ENCODE measurements around the gene LZTS3. TPM values are rescaled to one million over a fixed set of nuclear protein-coding genes. Genes with fewer than 3 reads are reported as not detected.

LZTS3 gene
- total RNA-seq, 5 donors from 2014 or later (not counting 1 experiment from before 2014, with no cell fraction given), result 14.4 to 19.6 (median 15.3) TPM

DNA sequence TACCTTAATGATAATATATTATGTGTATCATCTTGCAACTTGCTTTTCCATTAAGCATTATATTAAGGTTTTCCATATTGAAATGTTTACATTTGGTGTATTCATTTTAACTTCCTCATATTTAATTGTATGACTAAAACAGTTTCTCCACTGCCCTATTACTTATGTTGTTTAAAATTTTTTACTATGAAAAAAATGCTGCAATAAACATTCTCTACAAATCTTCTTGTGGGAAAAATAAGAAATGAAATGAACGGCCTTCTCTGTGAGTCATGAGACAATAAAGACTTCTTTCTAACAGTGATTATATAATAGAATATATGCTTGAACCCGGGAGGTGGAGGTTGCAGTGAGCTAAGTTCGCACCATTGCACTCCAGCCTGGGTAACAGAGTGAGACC is 39.2 kb downstream of the LZTS3 start:
- ChIA-PET CTCF (no interaction called here), POLR2A (no interaction called here)
- H3K9me3 Mint-ChIP-seq, result no peaks in the 10 kb centered on the region
- no peak for ATAC-seq (replicated peaks in 1 of 4)
- Histone ChIP-seq H3K4me3 (ENCODE audit: control insufficient read depth in 1 of 2, extremely low read depth in 1 of 2, low read length in 1 of 2) (no peak overlapping the region), H3K36me3 (ENCODE audit: control insufficient read depth in 2 of 2, extremely low read depth in 1 of 2, insufficient read depth in 1 of 2, low read length in 1 of 2) (peaks cover 3 to 10% of the 10 kb centered on the region in 2 donors), H3K27ac (ENCODE audit: low read length) (no peak overlapping the region), H3K4me1 (ENCODE audit: control insufficient read depth in 1 of 2, extremely low read depth in 1 of 2, insufficient read depth in 2 of 2, low read length in 2 of 2) (no peaks in the 10 kb centered on the region), H3K9me3 (no peaks in the 10 kb centered on the region), H3K27me3 (replicated peaks in 1 of 2; ENCODE audit: control insufficient read depth in 2 of 2, extremely low read depth in 1 of 2, insufficient read depth in 2 of 2, low read length in 1 of 2) (no peaks in the 10 kb centered on the region)
- 100% methylated on average over 2 of the region's 3 CpGs for WGBS (ENCODE audit: insufficient coverage)
- no peak overlapping the region for H3K27ac Mint-ChIP-seq
- no peak overlapping the region for H3K4me3 Mint-ChIP-seq
- peaks cover 13% of the 10 kb centered on the region for H3K36me3 Mint-ChIP-seq
- H3K4me1 Mint-ChIP-seq, result peaks cover 11 to 18% (median 17%) of the 10 kb centered on the region in 3 donors
- no peak for DNase-seq
- no peaks in the 10 kb centered on the region for H3K27me3 Mint-ChIP-seq

DNA sequence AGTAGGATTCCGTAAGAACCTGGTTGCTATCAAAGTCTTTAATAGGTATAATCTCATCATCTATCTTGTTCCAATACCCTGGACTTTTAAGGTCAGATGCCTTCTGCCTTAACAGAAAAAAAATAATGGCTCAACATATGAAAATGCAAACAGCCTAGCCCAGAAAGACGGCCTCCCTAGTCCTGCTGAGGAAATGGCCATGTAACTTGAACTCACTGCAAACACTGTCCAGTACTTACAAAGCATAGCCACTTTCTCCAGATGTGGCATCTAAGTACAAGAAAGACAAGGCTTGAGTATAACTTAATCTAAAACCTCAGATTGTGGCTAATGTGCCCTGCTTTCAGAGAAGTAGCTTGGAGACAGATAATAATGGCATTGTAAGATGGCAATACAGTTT is 40.2 kb downstream of the LZTS3 start:
- ChIA-PET POLR2A (interaction anchor here in 1 of 2 donors (0.5 kb wide), 1 partner anchor 190 kb away, joined by 6 read pairs; no protein-coding TSS in a partner anchor), CTCF (interaction anchor here in 1 of 2 donors (0.5 to 0.6 kb wide), 2 partner anchors 264 to 825 kb away, joined by 3 to 4 read pairs; no protein-coding TSS in a partner anchor)
- 100% methylated on average over 1 of the region's 2 CpGs for WGBS (ENCODE audit: insufficient coverage)
- Histone ChIP-seq H3K9me3 (no peaks in the 10 kb centered on the region), H3K4me1 (ENCODE audit: control insufficient read depth in 1 of 2, extremely low read depth in 1 of 2, insufficient read depth in 2 of 2, low read length in 2 of 2) (no peaks in the 10 kb centered on the region), H3K27ac (ENCODE audit: low read length) (no peak overlapping the region), H3K4me3 (ENCODE audit: control insufficient read depth in 1 of 2, extremely low read depth in 1 of 2, low read length in 1 of 2) (no peak overlapping the region), H3K27me3 (replicated peaks in 1 of 2; ENCODE audit: control insufficient read depth in 2 of 2, extremely low read depth in 1 of 2, insufficient read depth in 2 of 2, low read length in 1 of 2) (no peaks in the 10 kb centered on the region), H3K36me3 (ENCODE audit: control insufficient read depth in 2 of 2, extremely low read depth in 1 of 2, insufficient read depth in 1 of 2, low read length in 1 of 2) (peaks cover 3 to 4% of the 10 kb centered on the region in 2 donors)
- no peak for ATAC-seq (replicated peaks in 1 of 4)
- Mint-ChIP-seq H3K4me1 (peaks cover 1 to 13% (median 11%) of the 10 kb centered on the region in 3 donors), H3K9me3 (no peaks in the 10 kb centered on the region), H3K27ac (no peak overlapping the region), H3K27me3 (no peaks in the 10 kb centered on the region), H3K36me3 (peaks cover 4% of the 10 kb centered on the region), H3K4me3 (no peak overlapping the region)
- DNase-seq, result no peak

DNA sequence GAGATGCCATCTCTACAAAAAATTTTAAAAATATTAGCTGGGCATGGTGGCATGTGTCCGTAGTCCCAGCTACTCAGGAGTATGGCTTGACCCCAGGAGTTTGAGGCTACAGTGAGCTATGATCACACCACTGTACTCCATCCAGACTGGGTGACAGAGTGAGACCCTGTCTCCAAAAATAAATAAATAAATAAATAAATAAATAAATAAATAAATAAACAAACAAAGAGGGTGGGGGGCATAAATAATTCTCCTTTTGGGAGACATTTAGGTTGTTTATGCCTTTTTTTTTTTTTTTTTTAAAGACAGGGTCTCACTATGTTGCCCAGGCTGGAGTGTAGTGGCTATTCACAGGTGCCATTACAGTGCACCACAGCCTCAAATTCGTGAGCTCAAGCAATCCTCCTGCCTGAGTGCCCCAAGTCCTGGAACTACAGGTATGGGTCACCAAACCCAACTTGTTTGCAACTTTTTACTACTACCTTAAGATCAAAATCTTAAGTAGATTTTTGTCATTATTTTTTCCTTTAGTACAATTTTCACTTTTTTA is 43.2 kb downstream of the LZTS3 start:
- Mint-ChIP-seq H3K4me1 (peaks cover 0 to 6% (median 6%) of the 10 kb centered on the region in 3 donors), H3K4me3 (no peak overlapping the region), H3K27me3 (no peaks in the 10 kb centered on the region), H3K36me3 (peaks cover 9% of the 10 kb centered on the region), H3K9me3 (no peaks in the 10 kb centered on the region), H3K27ac (no peak overlapping the region)
- WGBS (ENCODE audit: insufficient coverage), result no CpG with 5 or more reads among the region's 2 CpGs
- ChIA-PET CTCF (no interaction called here), POLR2A (no interaction called here)
- H3K36me3 ChIP-seq (ENCODE audit: control insufficient read depth in 2 of 2, extremely low read depth in 1 of 2, insufficient read depth in 1 of 2, low read length in 1 of 2), result no peaks in the 10 kb centered on the region
- H3K27me3 ChIP-seq (replicated peaks in 1 of 2; ENCODE audit: control insufficient read depth in 2 of 2, extremely low read depth in 1 of 2, insufficient read depth in 2 of 2, low read length in 1 of 2), result no peaks in the 10 kb centered on the region
- no peak overlapping the region for H3K4me3 ChIP-seq (ENCODE audit: control insufficient read depth in 1 of 2, extremely low read depth in 1 of 2, low read length in 1 of 2)
- H3K9me3 ChIP-seq, result no peaks in the 10 kb centered on the region
- ATAC-seq (replicated peaks in 1 of 4) (no peak), DNase-seq (no peak)
- H3K27ac ChIP-seq (ENCODE audit: low read length), result no peak overlapping the region
- H3K4me1 ChIP-seq (ENCODE audit: control insufficient read depth in 1 of 2, extremely low read depth in 1 of 2, insufficient read depth in 2 of 2, low read length in 2 of 2), result no peaks in the 10 kb centered on the region

DNA sequence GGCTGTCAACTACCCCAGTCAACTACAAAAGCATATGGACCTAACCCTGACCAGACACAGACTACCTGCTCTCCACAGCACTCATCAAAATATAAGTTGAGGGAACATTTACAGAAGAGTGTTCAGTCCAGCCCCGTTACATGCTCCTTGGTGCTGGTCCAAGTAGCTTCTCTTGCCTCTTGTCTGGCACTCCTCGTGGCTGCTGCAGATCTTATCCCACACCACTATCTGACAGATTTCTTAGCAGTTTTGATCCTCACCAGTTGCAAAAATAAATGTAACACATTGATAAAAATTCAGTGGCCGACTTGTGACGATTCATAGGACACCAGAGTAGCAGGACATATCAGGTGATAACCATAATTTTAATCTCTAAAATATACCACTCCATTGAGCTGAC is 44.3 kb downstream of the LZTS3 start:
- H3K9me3 Mint-ChIP-seq, result no peaks in the 10 kb centered on the region
- H3K4me1 Mint-ChIP-seq, result peaks cover 0 to 8% (median 5%) of the 10 kb centered on the region in 3 donors
- no peak overlapping the region for H3K4me3 Mint-ChIP-seq
- H3K4me3 ChIP-seq (ENCODE audit: control insufficient read depth in 1 of 2, extremely low read depth in 1 of 2, low read length in 1 of 2), result no peak overlapping the region
- peak overlapping the region in 1 of 2 donors; percentile 17 for H3K27ac Mint-ChIP-seq
- POLR2A ChIA-PET, result no interaction called here
- ATAC-seq (replicated peaks in 1 of 4), result no peak
- no peaks in the 10 kb centered on the region for H3K36me3 ChIP-seq (ENCODE audit: control insufficient read depth in 2 of 2, extremely low read depth in 1 of 2, insufficient read depth in 1 of 2, low read length in 1 of 2)
- no peaks in the 10 kb centered on the region for H3K9me3 ChIP-seq
- no peaks in the 10 kb centered on the region for H3K4me1 ChIP-seq (ENCODE audit: control insufficient read depth in 1 of 2, extremely low read depth in 1 of 2, insufficient read depth in 2 of 2, low read length in 2 of 2)
- no peaks in the 10 kb centered on the region for H3K27me3 ChIP-seq (replicated peaks in 1 of 2; ENCODE audit: control insufficient read depth in 2 of 2, extremely low read depth in 1 of 2, insufficient read depth in 2 of 2, low read length in 1 of 2)
- CTCF ChIA-PET, result no interaction called here
- WGBS (ENCODE audit: insufficient coverage), result 97% methylated on average over 3 of the region's 4 CpGs
- H3K36me3 Mint-ChIP-seq, result peaks cover 7% of the 10 kb centered on the region
- DNase-seq, result no peak
- no peak overlapping the region for H3K27ac ChIP-seq (ENCODE audit: low read length)
- H3K27me3 Mint-ChIP-seq, result no peaks in the 10 kb centered on the region

DNA sequence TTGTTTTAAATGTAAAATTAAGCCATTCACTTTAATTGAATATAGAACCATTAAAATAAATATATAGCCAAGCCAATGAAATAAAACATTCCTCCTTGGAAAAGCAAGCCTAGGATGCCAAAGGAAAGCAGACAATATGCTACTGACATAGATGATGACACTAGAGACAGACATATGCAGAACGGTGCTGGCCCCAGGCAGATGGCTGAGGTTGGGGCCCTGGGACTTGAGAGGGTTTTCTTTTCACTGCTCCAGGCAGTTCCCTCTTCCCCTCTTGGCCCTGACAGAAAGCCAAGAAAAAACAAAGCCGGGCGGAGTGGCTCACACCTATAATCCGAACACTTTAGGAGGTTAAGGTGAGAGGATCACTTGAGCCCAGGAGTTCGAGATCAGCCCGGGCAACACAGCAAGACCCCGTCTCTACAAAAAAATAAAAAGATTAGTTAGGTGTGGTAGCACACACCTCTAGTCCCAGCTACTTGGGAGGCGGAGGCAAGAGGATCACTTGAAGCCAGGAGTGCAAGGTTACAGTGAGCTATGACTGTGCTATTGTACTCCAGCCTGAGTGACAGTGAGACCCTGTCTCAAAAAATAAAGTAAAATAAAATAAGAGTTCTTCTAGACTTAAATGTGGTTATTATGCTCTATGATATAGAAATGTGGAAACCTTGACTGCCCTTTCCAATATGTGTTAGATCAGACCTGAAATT is 44.9 kb downstream of the LZTS3 start:
- H3K4me3 Mint-ChIP-seq, result no peak overlapping the region
- Histone ChIP-seq H3K27me3 (replicated peaks in 1 of 2; ENCODE audit: control insufficient read depth in 2 of 2, extremely low read depth in 1 of 2, insufficient read depth in 2 of 2, low read length in 1 of 2) (no peaks in the 10 kb centered on the region), H3K4me3 (ENCODE audit: control insufficient read depth in 1 of 2, extremely low read depth in 1 of 2, low read length in 1 of 2) (no peak overlapping the region), H3K27ac (ENCODE audit: low read length) (no peak overlapping the region), H3K36me3 (ENCODE audit: control insufficient read depth in 2 of 2, extremely low read depth in 1 of 2, insufficient read depth in 1 of 2, low read length in 1 of 2) (no peaks in the 10 kb centered on the region), H3K9me3 (no peaks in the 10 kb centered on the region), H3K4me1 (ENCODE audit: control insufficient read depth in 1 of 2, extremely low read depth in 1 of 2, insufficient read depth in 2 of 2, low read length in 2 of 2) (peaks cover 2 to 4% of the 10 kb centered on the region in 2 experiments)
- H3K27ac Mint-ChIP-seq, result no peak overlapping the region
- ChIA-PET POLR2A (no interaction called here), CTCF (no interaction called here)
- peaks cover 0 to 2% (median 0%) of the 10 kb centered on the region in 3 donors for H3K9me3 Mint-ChIP-seq
- H3K36me3 Mint-ChIP-seq, result peaks cover 9% of the 10 kb centered on the region
- H3K4me1 Mint-ChIP-seq, result peaks cover 4 to 13% (median 10%) of the 10 kb centered on the region in 3 donors
- no peaks in the 10 kb centered on the region for H3K27me3 Mint-ChIP-seq
- ATAC-seq (replicated peaks in 1 of 4) (no peak), DNase-seq (no peak)
- no CpG with 5 or more reads among the region's 8 CpGs for WGBS (ENCODE audit: insufficient coverage)

DNA sequence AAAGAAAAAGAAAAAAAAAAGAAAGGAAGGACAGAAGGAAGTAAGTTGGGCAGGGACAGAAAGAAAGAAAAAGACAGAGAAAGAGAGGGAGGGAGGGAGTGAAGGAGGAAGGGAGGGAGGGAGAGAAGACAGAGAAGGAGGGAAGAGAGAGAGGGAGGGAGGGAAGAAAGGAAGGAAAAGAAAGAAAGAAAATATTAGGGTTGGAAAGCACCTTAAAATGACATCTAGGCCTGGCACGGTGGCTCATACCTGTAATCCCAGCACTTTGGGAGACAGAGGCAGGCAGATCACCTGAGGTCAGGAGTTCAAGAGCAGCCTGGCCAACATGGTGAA is 46.9 kb downstream of the LZTS3 start:
- WGBS (ENCODE audit: insufficient coverage), result 100% methylated on average over 1 of the region's 1 CpG
- no peaks in the 10 kb centered on the region for H3K27me3 ChIP-seq (replicated peaks in 1 of 2; ENCODE audit: control insufficient read depth in 2 of 2, extremely low read depth in 1 of 2, insufficient read depth in 2 of 2, low read length in 1 of 2)
- H3K4me1 Mint-ChIP-seq, result peaks cover 24 to 30% (median 26%) of the 10 kb centered on the region in 3 donors
- H3K9me3 Mint-ChIP-seq, result peaks cover 0 to 3% (median 0%) of the 10 kb centered on the region in 3 donors
- DNase-seq (no peak), ATAC-seq (replicated peaks in 1 of 4) (no peak)
- CTCF ChIA-PET, result no interaction called here
- peaks cover 0 to 10% of the 10 kb centered on the region in 2 donors for H3K36me3 ChIP-seq (ENCODE audit: control insufficient read depth in 2 of 2, extremely low read depth in 1 of 2, insufficient read depth in 1 of 2, low read length in 1 of 2)
- POLR2A ChIA-PET, result interaction anchor here in 1 of 2 donors (0.7 kb wide), 1 partner anchor 48 kb away, joined by 3 read pairs; no protein-coding TSS in a partner anchor
- H3K4me3 ChIP-seq (ENCODE audit: control insufficient read depth in 1 of 2, extremely low read depth in 1 of 2, low read length in 1 of 2), result no peak overlapping the region
- no peak overlapping the region for H3K27ac ChIP-seq (ENCODE audit: low read length)
- H3K4me3 Mint-ChIP-seq, result no peak overlapping the region
- H3K36me3 Mint-ChIP-seq, result peaks cover 22% of the 10 kb centered on the region
- H3K27ac Mint-ChIP-seq, result peak overlapping the region in 1 of 2 donors; percentile 11
- H3K4me1 ChIP-seq (ENCODE audit: control insufficient read depth in 1 of 2, extremely low read depth in 1 of 2, insufficient read depth in 2 of 2, low read length in 2 of 2), result peaks cover 13 to 19% of the 10 kb centered on the region in 2 experiments
- H3K9me3 ChIP-seq, result no peaks in the 10 kb centered on the region
- no peaks in the 10 kb centered on the region for H3K27me3 Mint-ChIP-seq

Data from T-cell (primary cell).